Peyer's patch (tissue), 4 donors: ENCODE data around the gene GTF3C2. TPM values are rescaled to one million over a fixed set of nuclear protein-coding genes. Genes with fewer than 3 reads are reported as not detected.
A peak's percentile ranks its signal among the peaks of the same experiment; 100 is the strongest.

Experiments
- DNase-seq, 3 donors: peaks; one replicate each; pipeline ENCODE4 v3.0.0-alpha.2; 2017 to 2019
- H3K27ac ChIP-seq, 4 donors: fragments of 200-600 bp; sonication (generic); one replicate each; pipeline ENCODE4 v1.5.1; 2016 to 2019
- H3K27me3 ChIP-seq, 2 donors: fragments of 200-600 bp; sonication (generic); one replicate each; pipeline ENCODE4 v1.5.1; 2019
- H3K36me3 ChIP-seq, 3 donors: fragments of 200-600 bp; sonication (generic); one replicate each; pipeline ENCODE4 v1.5.1; 2016 to 2019
- H3K4me1 ChIP-seq, 4 donors: fragments of 200-600 bp; sonication (generic); one replicate each; pipeline ENCODE4 v1.5.1; 2016 to 2019
- H3K4me3 ChIP-seq, 4 donors: fragments of 200-600 bp; sonication (generic); 1 replicate in 3 of 4; 2 replicates in 1 of 4; pipeline ENCODE4 v1.5.1; 2016 to 2019; ENCODE audit warnings: mild to moderate bottlenecking in 1 of 4
- H3K9me3 ChIP-seq, 4 donors: fragments of 200-600 bp; sonication (generic); one replicate each; pipeline ENCODE4 v1.5.1; 2016 to 2019; ENCODE audit warnings: mild to moderate bottlenecking in 1 of 4
- POLR2A ChIP-seq, 2 donors: fragments of 450-650 bp; IDR thresholded peaks; one replicate each; pipeline ENCODE4 v1.5.1; 2017; ENCODE audit warnings: antibody characterized with exemption in 2 of 2, mild to moderate bottlenecking in 2 of 2, moderate library complexity in 2 of 2
- total RNA-seq, 4 donors: library from RNA; depleted of rRNA; stranded (reverse); fragments of >200 nt; gene quantifications; one replicate each; pipeline ENCODE4 v1.1.0, GENCODE V29; 2016
- TF ChIP-seq, protein P1 (sequence below), 6 experiments: fragments of 450-650 bp in 4 of 6; fragments of 200-600 bp in 2 of 6; sonication (generic) in 1 of 6; IDR thresholded peaks; one replicate each; pipeline ENCODE4 v1.5.1; 2017 to 2019; ENCODE audit warnings: antibody characterized with exemption in 6 of 6, mild to moderate bottlenecking in 3 of 6, moderate library complexity in 1 of 6

The GTF3C2 gene
- 100 to 1,000 TPM in 1 of 4 donors, 10 to 100 TPM in 3; 59.0 to 111 (median 74.6) TPM for total RNA-seq

GRCh38 chr2:27356382-27357181, at the start of gene GTF3C2:
GTF3C2 (minus strand) TSS chr2:27356764; CDS start chr2:27343554, 13,210 bp downstream.
- TF ChIP-seq, protein P1, sequence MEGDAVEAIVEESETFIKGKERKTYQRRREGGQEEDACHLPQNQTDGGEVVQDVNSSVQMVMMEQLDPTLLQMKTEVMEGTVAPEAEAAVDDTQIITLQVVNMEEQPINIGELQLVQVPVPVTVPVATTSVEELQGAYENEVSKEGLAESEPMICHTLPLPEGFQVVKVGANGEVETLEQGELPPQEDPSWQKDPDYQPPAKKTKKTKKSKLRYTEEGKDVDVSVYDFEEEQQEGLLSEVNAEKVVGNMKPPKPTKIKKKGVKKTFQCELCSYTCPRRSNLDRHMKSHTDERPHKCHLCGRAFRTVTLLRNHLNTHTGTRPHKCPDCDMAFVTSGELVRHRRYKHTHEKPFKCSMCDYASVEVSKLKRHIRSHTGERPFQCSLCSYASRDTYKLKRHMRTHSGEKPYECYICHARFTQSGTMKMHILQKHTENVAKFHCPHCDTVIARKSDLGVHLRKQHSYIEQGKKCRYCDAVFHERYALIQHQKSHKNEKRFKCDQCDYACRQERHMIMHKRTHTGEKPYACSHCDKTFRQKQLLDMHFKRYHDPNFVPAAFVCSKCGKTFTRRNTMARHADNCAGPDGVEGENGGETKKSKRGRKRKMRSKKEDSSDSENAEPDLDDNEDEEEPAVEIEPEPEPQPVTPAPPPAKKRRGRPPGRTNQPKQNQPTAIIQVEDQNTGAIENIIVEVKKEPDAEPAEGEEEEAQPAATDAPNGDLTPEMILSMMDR (IDR thresholded peaks at IDR 0.05) = peak in 2 of 6 experiments; percentile 21 to 34
- TF ChIP-seq POLR2A (IDR thresholded peaks at IDR 0.05) = peak; percentile 8 to 26
- Histone ChIP-seq H3K27me3 (no peaks in the 10 kb centered on the region), H3K27ac (peak within 1 kb of the TSS; percentile 82 to 95 (median 92)), H3K4me3 (peak within 1 kb of the TSS; percentile 58 to 97 (median 68)), H3K9me3 (no peaks in the 10 kb centered on the region), H3K36me3 (no peaks in the 10 kb centered on the region), H3K4me1 (peaks cover 0 to 36% (median 5%) of the 10 kb centered on the region in 4 donors)
- DNase-seq = peak; percentile 95 to 98 (median 97)

DNA sequence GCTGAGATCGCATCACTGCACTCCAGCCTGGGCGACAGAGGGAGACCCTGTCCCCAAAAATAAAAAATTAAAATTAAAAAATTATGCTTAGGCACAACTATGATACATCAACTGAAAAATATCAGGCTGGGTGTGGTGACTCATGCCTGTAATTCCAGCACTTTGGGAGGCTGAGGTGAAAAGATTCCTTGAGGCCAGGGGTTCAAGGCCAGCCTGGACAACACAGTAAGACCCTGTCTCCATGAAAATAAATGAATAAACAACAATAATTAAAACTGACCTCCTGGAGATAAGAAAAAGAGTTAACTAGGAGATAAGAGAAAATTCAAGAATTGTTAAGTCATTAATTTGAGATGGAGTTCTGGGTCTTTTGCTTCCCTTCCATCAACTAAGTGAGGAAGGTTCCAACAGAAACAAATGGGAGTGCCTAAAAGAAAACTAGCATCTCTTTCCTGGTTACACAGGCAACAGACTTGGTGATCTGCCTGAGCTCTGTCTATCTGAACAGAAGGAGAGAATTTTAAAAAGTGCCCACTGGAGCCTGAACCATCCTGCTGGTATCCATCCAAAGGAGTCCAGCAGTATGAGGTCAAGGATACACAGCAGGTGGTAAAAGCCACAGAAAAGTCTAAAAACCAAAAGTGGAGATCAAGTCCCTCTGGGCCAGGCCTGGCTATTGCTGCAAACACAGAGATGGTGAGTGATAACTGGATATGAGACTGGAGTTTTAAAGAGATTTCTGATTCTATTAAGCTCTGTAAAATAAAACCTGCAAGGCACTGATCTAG, 44.0 kb upstream of the GTF3C2 start:
- H3K27me3 ChIP-seq = no peaks in the 10 kb centered on the region
- no peaks in the 10 kb centered on the region for H3K9me3 ChIP-seq
- DNase-seq = no peak
- no peaks in the 10 kb centered on the region for H3K4me1 ChIP-seq
- no peaks in the 10 kb centered on the region for H3K36me3 ChIP-seq
- no peak overlapping the region for H3K27ac ChIP-seq
- TF ChIP-seq, protein P1 (IDR thresholded peaks at IDR 0.05) = no peak
- TF ChIP-seq POLR2A (IDR thresholded peaks at IDR 0.05) = no peak
- no peak overlapping the region for H3K4me3 ChIP-seq

- Histone ChIP-seq H3K27me3 (no peaks in the 10 kb centered on the region), H3K4me3 (no peak overlapping the region), H3K36me3 (no peaks in the 10 kb centered on the region), H3K4me1 (no peaks in the 10 kb centered on the region), H3K27ac (no peak overlapping the region), H3K9me3 (no peaks in the 10 kb centered on the region)
- TF ChIP-seq, protein P1 (IDR thresholded peaks at IDR 0.05) = no peak
- TF ChIP-seq POLR2A (IDR thresholded peaks at IDR 0.05) = no peak
- DNase-seq = no peak
These were observed 42.4 kb upstream of the GTF3C2 start for GRCh38 chr2:27398962-27399361.

DNA sequence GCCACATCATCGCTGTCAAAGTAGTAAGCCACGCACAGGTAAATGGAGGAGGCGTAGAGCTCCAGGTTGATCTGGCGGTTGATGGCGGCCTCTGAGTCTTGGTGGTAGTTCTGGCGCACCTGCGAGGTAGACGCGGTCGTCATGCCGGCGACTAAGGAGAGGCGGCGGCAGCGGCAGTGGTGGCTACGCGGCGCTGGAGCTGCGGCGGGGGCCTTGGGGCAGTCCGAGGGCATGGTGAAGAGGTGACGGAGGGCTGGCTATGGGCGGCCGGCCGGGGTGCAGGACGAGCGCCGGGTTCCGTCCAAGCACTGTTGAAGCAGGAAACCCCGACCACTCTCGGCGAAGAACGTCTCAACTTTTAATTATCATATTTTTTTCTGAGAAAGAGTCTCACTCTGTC, 36.7 kb upstream of the GTF3C2 start:
- no peak overlapping the region for H3K27ac ChIP-seq
- H3K9me3 ChIP-seq = no peaks in the 10 kb centered on the region
- no peaks in the 10 kb centered on the region for H3K27me3 ChIP-seq
- TF ChIP-seq POLR2A (IDR thresholded peaks at IDR 0.05) = no peak
- TF ChIP-seq, protein P1 (IDR thresholded peaks at IDR 0.05) = no peak
- DNase-seq = no peak
- H3K36me3 ChIP-seq = peaks cover 0 to 7% (median 0%) of the 10 kb centered on the region in 3 donors
- no peaks in the 10 kb centered on the region for H3K4me1 ChIP-seq
- no peak overlapping the region for H3K4me3 ChIP-seq

GRCh38 chr2:27390822-27391679, 34.5 kb upstream of the GTF3C2 start:
- Histone ChIP-seq H3K27me3 (no peaks in the 10 kb centered on the region), H3K36me3 (peaks cover 0 to 7% (median 0%) of the 10 kb centered on the region in 3 donors), H3K9me3 (no peaks in the 10 kb centered on the region), H3K27ac (no peak overlapping the region), H3K4me1 (no peaks in the 10 kb centered on the region), H3K4me3 (no peak overlapping the region)
- DNase-seq = no peak
- TF ChIP-seq, protein P1 (IDR thresholded peaks at IDR 0.05) = no peak
- no peak for TF ChIP-seq POLR2A (IDR thresholded peaks at IDR 0.05)
